B cell (primary cell): ENCODE data around the gene DTNA. TPM values are rescaled to one million over a fixed set of nuclear protein-coding genes. Genes with fewer than 3 reads are reported as not detected.

Source experiments
- ATAC-seq: fragments of 200-7000 bp; cut with Tn5 transposase; one replicate; pipeline ENCODE4 v1.10.0; 2021; ENCODE audit warnings: low read depth, mild to moderate bottlenecking, moderate number of reproducible peaks, moderate library complexity
- CTCF ChIA-PET: fragments of 350-600 bp; sonication (Branson Sonifier 250); formaldehyde crosslinking; loops from one replicate; lab custom pipeline; 2021; ENCODE audit warnings: antibody characterized with exemption, inconsistent platforms; lab: Charles Lee
- POLR2A ChIA-PET: fragments of 350-600 bp; sonication (Branson Sonifier 250); formaldehyde crosslinking; loops from one replicate; lab custom pipeline; 2021; ENCODE audit warnings: antibody characterized with exemption; lab: Charles Lee
- DNase-seq: peaks from one replicate; pipeline ENCODE4 v3.0.0; 2013
- H2AFZ ChIP-seq: 2 replicates; pipeline ENCODE4 v1.6.1; 2012; ENCODE audit warnings: mild to moderate bottlenecking, low read depth, low read length; ENCODE audit not compliant: insufficient read depth, poor library complexity, severe bottlenecking
- H3K27ac ChIP-seq, 2 donors: 1 replicate in 1 of 2; 2 replicates in 1 of 2; pipeline ENCODE4 v1.5.1; 2012 to 2013; ENCODE audit warnings: low read length in 2 of 2, mild to moderate bottlenecking in 2 of 2, moderate library complexity in 1 of 2
- H3K27me3 ChIP-seq, 4 experiments: fragments of 200-600 bp in 1 of 4; sonication (generic) in 1 of 4; replicated peaks in 1 of 4; 1 replicate in 2 of 4; 2 replicates in 2 of 4; pipeline versions ENCODE4 v1.6.1 to v1.7.0; 2013 to 2016; ENCODE audit warnings: low read length in 3 of 4, mild to moderate bottlenecking in 2 of 4, mixed read lengths in 1 of 4, moderate library complexity in 1 of 4; ENCODE audit not compliant: insufficient read depth in 4 of 4, control insufficient read depth in 3 of 4; ENCODE audit errors: control extremely low read depth in 1 of 4
- H3K36me3 ChIP-seq, 2 experiments: replicated peaks in 1 of 2; 1 replicate in 1 of 2; 2 replicates in 1 of 2; pipeline versions ENCODE4 v1.6.1 to v1.7.1; 2013; ENCODE audit warnings: low read length in 1 of 2; ENCODE audit not compliant: insufficient read depth in 2 of 2, control insufficient read depth in 1 of 2; ENCODE audit errors: control extremely low read depth in 1 of 2, extremely low read depth in 1 of 2
- H3K4me1 ChIP-seq, 2 donors: fragments of 200-600 bp in 1 of 2; sonication (generic) in 1 of 2; 1 replicate in 1 of 2; 2 replicates in 1 of 2; pipeline versions ENCODE4 v1.5.1 to v1.6.1; 2013 to 2017; ENCODE audit warnings: low read length in 2 of 2; ENCODE audit not compliant: control insufficient read depth in 2 of 2, insufficient read depth in 2 of 2
- H3K4me2 ChIP-seq: replicated peaks from 2 replicates; pipeline ENCODE3; 2012; ENCODE audit warnings: mild to moderate bottlenecking, low read depth, low read length; ENCODE audit not compliant: poor library complexity, severe bottlenecking
- H3K4me3 ChIP-seq, 5 experiments: fragments of 200-600 bp in 1 of 5; sonication (generic) in 1 of 5; 1 replicate in 3 of 5; 2 replicates in 2 of 5; pipeline versions ENCODE4 v1.5.1 to v1.7.0; 2011 to 2016; ENCODE audit warnings: low read length in 4 of 5, mild to moderate bottlenecking in 4 of 5, low read depth in 2 of 5, control low read depth in 1 of 5, moderate library complexity in 1 of 5; ENCODE audit not compliant: insufficient read depth in 1 of 5; ENCODE audit errors: control extremely low read depth in 1 of 5, extremely low read depth in 1 of 5
- H3K79me2 ChIP-seq: fragments of 200-600 bp; sonication (generic); one replicate; pipeline ENCODE4 v1.6.0; 2016; ENCODE audit warnings: low read length; ENCODE audit not compliant: control insufficient read depth, insufficient read depth
- H3K9ac ChIP-seq: fragments of 200-600 bp; sonication (generic); 2 replicates; pipeline ENCODE4 v1.6.1; 2017; ENCODE audit warnings: mild to moderate bottlenecking, low read length, moderate library complexity
- H3K9me3 ChIP-seq, 3 donors: one replicate each; pipeline versions ENCODE4 v1.6.1 to v1.7.1; 2013; ENCODE audit warnings: low read length in 2 of 3; ENCODE audit not compliant: control insufficient read depth in 2 of 3, insufficient read depth in 1 of 3; ENCODE audit errors: control extremely low read depth in 1 of 3
- H4K20me1 ChIP-seq: 2 replicates; pipeline ENCODE4 v1.6.0; 2012; ENCODE audit warnings: mild to moderate bottlenecking, low read length; ENCODE audit not compliant: insufficient read depth, control insufficient read depth, poor library complexity, severe bottlenecking
- H3K27ac Mint-ChIP-seq: one replicate; pipeline ENCODE4 v1.8.0; 2021; ENCODE audit warnings: mixed read lengths
- H3K27me3 Mint-ChIP-seq: one replicate; pipeline ENCODE4 v1.8.0; 2021; ENCODE audit warnings: mixed read lengths
- H3K4me1 Mint-ChIP-seq: one replicate; pipeline ENCODE4 v1.8.0; 2021; ENCODE audit warnings: mixed read lengths
- H3K4me3 Mint-ChIP-seq: one replicate; pipeline ENCODE4 v1.8.0; 2021; ENCODE audit warnings: mixed read lengths
- H3K9me3 Mint-ChIP-seq: one replicate; pipeline ENCODE4 v1.8.0; 2022; ENCODE audit warnings: mixed read lengths; ENCODE audit not compliant: insufficient read depth
- EZH2 ChIP-seq: IDR thresholded peaks from 2 replicates; pipeline ENCODE4 v1.6.1; 2012; ENCODE audit warnings: borderline replicate concordance, low read depth, mild to moderate bottlenecking, moderate library complexity, low read length; ENCODE audit not compliant: insufficient read depth, poor library complexity, severe bottlenecking
- WGBS: methylation state at CpG from one replicate; pipeline ENCODE4 v1.1.5; 2013; ENCODE audit warnings: missing lambda C conversion rate; ENCODE audit not compliant: insufficient coverage; 5-methylcytosine and 5-hydroxymethylcytosine counted together
- intact Hi-C: fragments of 100-400 bp; cut with micrococcal nuclease; formaldehyde crosslinking; loops from one replicate; pipeline ENCODE4 v1.10.0; 2022
- polyA plus RNA-seq: library from polyadenylated mRNA; depleted of rRNA; stranded (reverse); fragments of >200 nt; gene quantifications from 2 replicates; pipeline ENCODE4 v1.2.3, GENCODE V29; 2012
- total RNA-seq, 2 donors: library from RNA; stranded (reverse); fragments of 120-200 nt in 1 of 2; gene quantifications; 1 replicate in 1 of 2; 2 replicates in 1 of 2; pipeline versions ENCODE4 v1.2.3 to v1.2.4, GENCODE V29; 2013 to 2022
- TF ChIP-seq, protein P1 (sequence below): fragments of 200-600 bp; IDR thresholded peaks from one replicate; pipeline ENCODE4 v1.8.0; 2022; ENCODE audit warnings: antibody characterized with exemption, mild to moderate bottlenecking

Gene DTNA
- total and polyA plus RNA-seq, 2 donors (not counting 1 experiment from before 2014, with no cell fraction given) = not detected

DNA sequence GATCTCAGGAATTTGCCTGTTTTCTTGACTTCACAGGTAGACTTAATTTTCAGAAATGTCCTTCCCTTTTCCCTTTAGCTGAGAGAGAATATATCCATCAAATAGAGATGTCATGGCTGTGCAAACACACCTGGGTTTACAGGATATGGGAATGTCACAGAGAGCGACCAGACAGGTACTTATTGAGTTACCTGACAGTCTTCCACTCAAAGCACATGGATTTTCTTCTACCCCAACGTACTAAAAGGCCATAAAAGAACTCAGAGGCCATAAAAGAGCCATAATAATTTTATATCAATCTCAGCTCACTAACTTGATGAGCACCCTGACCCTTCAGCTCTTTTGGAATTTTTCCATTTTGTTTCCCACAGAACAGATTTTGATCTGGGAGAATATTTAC, 5.3 kb upstream of the DTNA start:
- no peaks in the 10 kb centered on the region for H3K27me3 Mint-ChIP-seq
- TF ChIP-seq EZH2 = no peak
- TF ChIP-seq, protein P1, sequence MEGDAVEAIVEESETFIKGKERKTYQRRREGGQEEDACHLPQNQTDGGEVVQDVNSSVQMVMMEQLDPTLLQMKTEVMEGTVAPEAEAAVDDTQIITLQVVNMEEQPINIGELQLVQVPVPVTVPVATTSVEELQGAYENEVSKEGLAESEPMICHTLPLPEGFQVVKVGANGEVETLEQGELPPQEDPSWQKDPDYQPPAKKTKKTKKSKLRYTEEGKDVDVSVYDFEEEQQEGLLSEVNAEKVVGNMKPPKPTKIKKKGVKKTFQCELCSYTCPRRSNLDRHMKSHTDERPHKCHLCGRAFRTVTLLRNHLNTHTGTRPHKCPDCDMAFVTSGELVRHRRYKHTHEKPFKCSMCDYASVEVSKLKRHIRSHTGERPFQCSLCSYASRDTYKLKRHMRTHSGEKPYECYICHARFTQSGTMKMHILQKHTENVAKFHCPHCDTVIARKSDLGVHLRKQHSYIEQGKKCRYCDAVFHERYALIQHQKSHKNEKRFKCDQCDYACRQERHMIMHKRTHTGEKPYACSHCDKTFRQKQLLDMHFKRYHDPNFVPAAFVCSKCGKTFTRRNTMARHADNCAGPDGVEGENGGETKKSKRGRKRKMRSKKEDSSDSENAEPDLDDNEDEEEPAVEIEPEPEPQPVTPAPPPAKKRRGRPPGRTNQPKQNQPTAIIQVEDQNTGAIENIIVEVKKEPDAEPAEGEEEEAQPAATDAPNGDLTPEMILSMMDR = no peak
- 63% methylated on average over 1 of the region's 2 CpGs for WGBS

GRCh38 chr18:34707670-34708069, 2.4 kb upstream of the DTNA start:
- no peak overlapping the region for H3K4me2 ChIP-seq
- intact Hi-C loops = no loop called here
- Mint-ChIP-seq H3K4me1 (no peaks in the 10 kb centered on the region), H3K9me3 (no peaks in the 10 kb centered on the region), H3K4me3 (no peak overlapping the region), H3K27me3 (peaks cover 6% of the 10 kb centered on the region), H3K27ac (no peak overlapping the region)
- CTCF ChIA-PET = no interaction called here
- DNase-seq (no peak), ATAC-seq (no peak)
- H3K36me3 ChIP-seq = no peaks in the 10 kb centered on the region
- H4K20me1 ChIP-seq = no peaks in the 10 kb centered on the region
- POLR2A ChIA-PET = no interaction called here
- no peak overlapping the region for H3K9ac ChIP-seq
- H3K27me3 ChIP-seq = peaks cover 0 to 4% (median 0%) of the 10 kb centered on the region in 4 experiments
- no peaks in the 10 kb centered on the region for H3K9me3 ChIP-seq
- H3K27ac ChIP-seq = no peak overlapping the region
- no peak for TF ChIP-seq EZH2
- TF ChIP-seq, protein P1 = no peak
- H2AFZ ChIP-seq = no peak overlapping the region
- no peak overlapping the region for H3K4me3 ChIP-seq
- no peaks in the 10 kb centered on the region for H3K4me1 ChIP-seq
- no peaks in the 10 kb centered on the region for H3K79me2 ChIP-seq
- WGBS = no CpG with 5 or more reads among the region's 4 CpGs

More for the DNA sequence above, 5.3 kb upstream of the DTNA start:
- DNase-seq = no peak
- ATAC-seq = no peak
- Histone ChIP-seq H3K4me1 (no peaks in the 10 kb centered on the region), H3K9ac (no peak overlapping the region), H3K4me2 (no peak overlapping the region), H3K27ac (no peak overlapping the region), H3K9me3 (no peaks in the 10 kb centered on the region), H3K36me3 (no peaks in the 10 kb centered on the region), H3K4me3 (no peak overlapping the region), H3K79me2 (no peaks in the 10 kb centered on the region), H3K27me3 (peaks cover 0 to 4% (median 1%) of the 10 kb centered on the region in 4 experiments), H2AFZ (no peak overlapping the region), H4K20me1 (no peaks in the 10 kb centered on the region)
- H3K4me3 Mint-ChIP-seq = no peak overlapping the region
- no peaks in the 10 kb centered on the region for H3K9me3 Mint-ChIP-seq
- no peaks in the 10 kb centered on the region for H3K4me1 Mint-ChIP-seq
- H3K27ac Mint-ChIP-seq = no peak overlapping the region
- ChIA-PET POLR2A (no interaction called here), CTCF (no interaction called here)
- intact Hi-C loops = no loop called here
